GM19239 (cell line): Measurements from ENCODE around the gene TMEM154.

ENCODE experiments used
- DNase-seq: peaks from one replicate; pipeline ENCODE4 v3.0.0; 2011; ENCODE audit warnings: low spot score; ENCODE audit not compliant: insufficient read length
- FAIRE-seq: peaks from 2 replicates; lab custom pipeline; 2011; peaks lifted over from hg19 to GRCh38; lab: Jason Lieb, UNC

TMEM154 gene

GRCh38 chr4:152679414-152680281, at the start of gene TMEM154:
TSS of gene TMEM154 (minus strand) at chr4:152679997. CDS start at chr4:152679933, 64 bp downstream.
- DNase-seq = no peak
- peak; percentile 95 for FAIRE-seq

DNA sequence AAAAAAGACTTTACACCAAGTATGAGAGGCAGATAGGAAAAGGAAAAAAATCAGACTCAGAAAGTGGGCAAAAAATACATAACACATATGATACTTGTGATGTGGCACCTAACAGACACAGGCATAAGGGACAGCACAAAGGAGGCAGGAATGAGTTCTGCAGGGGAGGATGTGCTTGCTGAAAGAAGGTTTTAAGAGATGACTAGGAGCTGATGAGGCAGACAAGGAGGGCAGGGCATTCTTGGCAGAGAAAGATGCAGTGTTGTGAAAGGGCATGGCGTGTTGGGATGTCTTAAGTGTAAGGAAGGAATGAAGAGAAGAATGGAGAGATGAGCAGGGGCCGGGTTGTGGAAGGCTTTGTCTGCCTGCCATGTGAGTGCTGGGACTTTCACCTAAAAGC, 49.7 kb upstream of the TMEM154 start:
- DNase-seq (no peak), FAIRE-seq (peak; percentile 62)

- DNase-seq (no peak), FAIRE-seq (no peak)
Observed at GRCh38 chr4:152728343-152728742, 48.5 kb upstream of the TMEM154 start.

GRCh38 chr4:152727784-152728183, 48.0 kb upstream of the TMEM154 start:
- FAIRE-seq (no peak), DNase-seq (no peak)

DNA sequence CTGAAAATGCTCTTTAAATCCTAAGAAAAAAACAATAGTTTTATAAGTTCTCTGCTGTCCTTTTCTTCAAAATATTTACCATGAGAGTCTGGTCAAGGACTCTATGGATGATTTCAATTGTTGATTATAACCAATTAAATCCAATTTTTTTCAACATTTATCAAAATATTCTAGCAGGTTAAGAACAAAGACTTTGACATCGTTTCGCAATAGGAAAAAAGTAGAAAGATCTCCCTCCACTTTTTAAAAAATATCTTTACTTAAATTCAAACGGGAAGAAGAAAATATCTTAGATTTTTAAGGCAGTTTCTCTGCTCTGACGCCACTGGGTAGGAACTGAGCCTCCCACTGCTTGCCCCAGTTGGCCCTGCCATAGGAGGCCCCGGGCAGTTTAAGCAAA, 44.7 kb upstream of the TMEM154 start:
- FAIRE-seq (no peak), DNase-seq (no peak)

- FAIRE-seq (no peak), DNase-seq (no peak)
Observed at GRCh38 chr4:152723236-152723635, 43.4 kb upstream of the TMEM154 start.

DNA sequence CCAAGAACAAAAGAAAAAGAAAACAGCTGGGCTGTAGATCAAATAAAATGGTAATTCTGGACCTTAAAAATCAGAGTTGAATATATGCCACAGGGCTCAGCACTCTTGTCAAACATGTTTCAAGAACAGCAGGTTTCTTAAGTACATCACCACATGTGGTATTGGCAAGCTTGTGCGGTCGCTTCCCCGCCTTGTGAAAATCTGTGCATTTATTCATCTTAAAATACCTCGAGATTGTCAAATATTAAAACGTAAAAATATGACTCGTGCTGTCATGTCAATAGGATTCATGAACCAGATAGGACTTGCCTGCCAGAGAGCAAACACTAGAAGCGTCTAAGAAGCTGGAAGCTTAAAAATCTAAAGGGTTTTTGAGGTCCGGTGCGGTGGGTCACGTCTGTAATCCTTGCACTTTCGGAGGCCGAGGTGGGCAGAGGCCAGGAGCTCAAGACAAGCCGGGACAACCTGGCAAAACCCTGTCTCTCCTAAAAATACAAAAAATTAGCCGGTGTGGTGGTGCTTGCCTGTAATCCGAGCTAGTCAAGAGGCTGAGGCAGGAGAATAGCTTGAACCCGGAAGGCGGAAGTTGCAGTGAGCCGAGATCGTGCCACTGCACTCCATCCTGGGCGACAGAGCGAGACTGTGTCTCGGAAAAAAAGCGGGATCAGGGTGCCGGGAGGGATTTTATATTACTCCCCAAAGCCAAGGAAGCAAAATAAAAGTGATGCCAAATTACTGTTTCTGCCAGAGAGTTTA, 40.2 kb upstream of the TMEM154 start:
- FAIRE-seq (no peak), DNase-seq (no peak)

DNA sequence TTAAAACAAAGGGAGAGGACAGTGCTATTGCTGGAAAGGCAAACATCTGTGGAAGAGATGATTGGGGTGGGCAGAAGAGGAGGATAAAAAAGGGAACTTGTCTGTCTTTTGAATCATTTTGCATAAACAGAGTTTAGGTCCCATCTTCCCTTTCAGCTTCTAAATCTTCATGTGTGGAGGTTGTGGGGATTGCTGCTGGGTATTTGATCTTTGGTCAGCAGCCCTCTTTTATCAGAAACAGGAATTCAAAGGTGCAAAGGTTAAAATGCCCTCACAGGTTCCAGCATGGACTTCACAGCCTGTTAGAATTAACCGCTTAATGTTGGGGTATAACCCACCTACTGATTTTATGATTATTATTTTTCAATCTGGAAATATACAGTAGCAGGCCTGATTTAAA, 39.5 kb upstream of the TMEM154 start:
- no peak for FAIRE-seq
- no peak for DNase-seq

DNA sequence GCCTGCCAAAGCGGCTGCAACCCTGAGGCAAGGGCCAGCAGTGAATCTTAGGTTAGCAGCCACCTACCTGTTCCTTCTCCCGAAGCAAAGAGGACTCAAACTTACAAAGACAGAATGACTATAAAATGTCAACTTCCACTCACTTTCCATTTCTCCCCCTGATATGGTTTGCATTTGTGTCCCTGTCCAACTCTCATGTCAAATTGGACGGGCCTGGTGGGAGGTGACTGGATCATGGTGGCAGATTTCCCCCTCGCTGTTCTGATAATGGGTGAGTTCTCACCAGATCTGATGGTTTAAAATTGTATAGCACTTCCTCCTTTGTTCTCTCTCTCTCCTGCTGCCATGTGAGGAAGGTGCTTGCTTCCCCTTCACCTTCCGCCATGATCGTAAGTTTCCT, 35.3 kb upstream of the TMEM154 start:
- FAIRE-seq (no peak), DNase-seq (no peak)

GRCh38 chr4:152713951-152714705, 34.3 kb upstream of the TMEM154 start:
- FAIRE-seq (peak; percentile 47), DNase-seq (no peak)

DNA sequence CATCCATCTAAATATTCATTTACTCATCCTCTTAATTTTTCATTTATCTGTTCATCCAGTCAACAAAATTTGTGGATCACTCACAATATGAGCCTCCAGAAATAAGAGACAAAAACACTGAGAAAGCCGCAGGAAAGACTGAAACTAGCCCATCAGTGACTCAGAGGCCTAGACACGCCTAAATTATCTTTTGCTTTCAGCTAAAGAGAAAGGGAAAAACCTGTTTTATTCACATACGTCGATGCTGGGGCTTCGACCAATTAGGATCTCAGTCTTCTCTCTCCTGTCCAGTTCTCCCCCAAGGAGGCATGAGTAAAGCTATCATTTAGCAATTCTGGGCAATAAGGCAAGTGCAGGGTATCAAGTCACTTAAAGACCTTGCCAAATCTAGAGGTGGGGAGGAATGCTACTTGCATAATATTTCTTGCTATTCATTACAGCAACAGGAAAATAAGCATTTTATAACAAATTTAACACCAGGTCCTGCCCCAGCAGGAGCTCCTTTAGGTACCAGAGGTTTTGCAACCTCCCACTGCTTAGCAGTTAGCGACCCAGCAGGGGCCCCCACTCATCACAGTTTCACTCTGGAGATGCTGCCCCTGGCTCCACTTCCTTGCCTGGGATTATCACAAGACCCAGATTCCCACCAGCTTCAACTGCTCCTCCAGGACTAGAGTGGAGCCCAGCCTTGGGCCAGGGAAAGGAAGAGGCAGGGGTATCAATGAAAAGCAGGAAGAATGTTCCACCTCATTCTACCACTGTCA, 30.1 kb upstream of the TMEM154 start:
- DNase-seq (peak; percentile 17), FAIRE-seq (no peak)

DNA sequence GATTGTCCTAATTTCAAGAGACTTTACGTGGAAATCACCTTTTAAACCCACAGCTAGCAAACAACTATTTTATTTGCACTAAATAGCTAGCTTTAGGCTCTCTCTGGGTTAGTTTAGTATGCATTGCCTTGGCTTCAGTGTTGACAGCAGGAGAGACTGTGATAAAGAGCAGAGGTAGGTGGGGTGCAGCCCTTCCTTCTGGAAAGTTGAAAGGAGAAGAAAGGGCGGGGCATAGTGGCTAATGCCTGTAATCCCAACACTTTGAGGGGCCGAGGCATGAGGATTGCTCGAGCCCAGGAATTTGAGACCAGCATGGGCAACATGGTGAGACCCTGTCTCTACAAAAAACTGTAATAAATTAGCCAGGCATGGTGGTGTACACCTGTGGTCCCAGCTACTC, 29.0 kb upstream of the TMEM154 start:
- no peak for DNase-seq
- no peak for FAIRE-seq

DNA sequence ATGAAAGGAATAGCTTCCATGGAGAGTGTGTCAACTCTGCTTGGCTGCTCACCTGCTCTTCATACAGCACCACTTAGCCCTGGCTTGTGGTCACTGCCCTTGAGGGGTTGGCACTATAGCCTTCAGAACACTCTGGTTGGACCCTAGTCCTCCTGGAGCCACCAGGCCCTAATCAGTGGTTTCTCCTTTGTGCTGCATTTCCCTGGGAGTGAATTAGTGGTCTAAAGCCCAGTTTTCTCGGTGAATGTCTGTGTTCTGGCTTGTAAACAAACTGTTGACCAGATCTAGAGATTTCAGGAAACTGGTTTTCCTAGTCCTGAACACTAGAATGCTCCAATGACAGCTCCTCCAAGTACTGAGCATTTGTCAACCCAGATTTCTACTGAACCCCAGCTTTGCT, 28.6 kb upstream of the TMEM154 start:
- DNase-seq (no peak), FAIRE-seq (peak; percentile 14)

DNA sequence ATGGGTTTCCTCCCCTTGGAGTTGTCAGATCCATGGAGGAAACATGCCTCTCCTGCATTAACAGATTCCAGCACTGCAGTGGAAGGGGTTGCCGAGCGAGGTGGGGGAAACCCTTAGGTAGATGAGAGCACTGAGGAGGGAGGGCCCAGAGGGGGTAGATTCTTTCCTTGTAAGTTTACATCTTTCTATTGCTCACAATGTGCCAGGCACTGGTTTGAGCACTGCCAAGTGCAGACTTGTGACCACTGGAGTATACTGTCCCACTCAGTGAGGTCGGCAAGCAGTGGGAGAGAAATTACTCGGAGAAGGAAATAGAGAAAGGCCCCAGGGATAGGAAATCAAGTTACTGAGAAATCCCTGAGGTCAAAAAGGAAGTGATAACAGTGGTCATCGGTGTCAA, 27.8 kb upstream of the TMEM154 start:
- FAIRE-seq (peak; percentile 4), DNase-seq (no peak)

DNA sequence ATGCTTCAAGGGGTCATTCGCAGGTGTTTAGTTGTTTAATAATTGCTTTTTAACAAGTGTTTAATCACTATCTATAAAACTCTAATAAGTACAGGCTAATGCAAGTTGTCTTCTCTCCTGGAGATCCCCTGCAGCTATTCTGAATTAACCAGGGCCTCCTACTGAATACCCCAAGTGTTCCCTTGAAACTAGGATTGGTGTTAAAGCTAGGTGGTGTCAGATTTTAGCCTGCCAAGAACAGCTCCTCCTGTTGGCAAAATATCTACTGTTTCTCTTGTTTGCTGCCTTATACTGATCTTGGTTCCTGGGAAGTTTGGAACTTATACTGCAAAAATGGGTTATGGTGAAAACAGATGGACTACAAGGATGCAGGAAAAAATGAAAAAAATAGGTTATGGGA, 26.1 kb upstream of the TMEM154 start:
- no peak for DNase-seq
- no peak for FAIRE-seq

DNA sequence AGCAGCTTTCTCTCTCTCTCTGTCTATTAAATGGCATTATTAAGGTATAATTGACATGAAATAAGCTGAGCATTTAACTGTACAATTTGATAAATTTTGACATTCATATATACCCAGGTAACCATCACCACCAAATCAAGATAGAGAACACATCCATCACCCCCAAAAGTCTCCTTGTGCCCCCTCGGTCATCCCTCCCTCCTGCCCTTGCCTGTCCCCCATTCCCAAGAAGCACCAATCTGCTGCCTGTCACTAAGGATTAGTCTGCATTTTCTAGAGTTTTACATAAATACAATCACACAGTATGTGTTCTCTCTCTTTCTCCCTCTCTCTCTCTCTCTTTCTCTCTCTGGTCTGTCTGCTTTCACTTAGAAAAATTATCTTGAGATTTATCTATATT, 25.0 kb upstream of the TMEM154 start:
- no peak for FAIRE-seq
- no peak for DNase-seq

GRCh38 chr4:152700151-152700550, 20.4 kb upstream of the TMEM154 start:
- no peak for FAIRE-seq

GRCh38 chr4:152699313-152699712, 19.5 kb upstream of the TMEM154 start:
- DNase-seq = no peak
- no peak for FAIRE-seq

More at GRCh38 chr4:152700151-152700550, 20.4 kb upstream of the TMEM154 start:
- DNase-seq = no peak

GRCh38 chr4:152698089-152698499, 18.3 kb upstream of the TMEM154 start:
- DNase-seq (no peak), FAIRE-seq (no peak)
